T follicular helper cell (primary cell): ENCODE measurements around the gene KISS1.

Experiments
- DNase-seq: peaks from one replicate; pipeline ENCODE4 v3.0.0-alpha.2; 2020; ENCODE audit warnings: low read depth

The KISS1 gene

DNA sequence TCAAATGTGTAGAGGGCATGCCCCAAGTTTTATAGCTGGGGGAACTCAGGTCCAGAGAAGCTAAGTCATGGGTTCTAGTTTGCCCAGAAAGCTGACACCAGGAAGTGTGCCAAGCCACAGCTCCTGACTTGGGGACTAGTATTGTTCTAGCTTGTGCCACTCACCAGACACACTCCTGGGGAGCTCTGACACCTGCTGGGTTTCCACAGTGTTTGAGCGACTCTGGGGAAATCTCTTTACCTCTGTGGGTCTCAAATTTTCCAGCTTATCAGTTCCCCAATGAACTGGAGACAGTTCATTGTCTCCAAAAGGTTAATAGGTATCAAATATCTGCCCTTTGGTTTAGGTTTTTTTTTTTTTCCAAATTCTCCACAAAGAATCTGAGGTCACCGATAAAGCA, 4.2 kb downstream of the KISS1 start:
- DNase-seq = no peak

- no peak for DNase-seq
Observed at GRCh38 chr1:204191456-204191855, 4.8 kb downstream of the KISS1 start.

GRCh38 chr1:204190212-204191211, 5.8 kb downstream of the KISS1 start:
- DNase-seq = no peak

DNA sequence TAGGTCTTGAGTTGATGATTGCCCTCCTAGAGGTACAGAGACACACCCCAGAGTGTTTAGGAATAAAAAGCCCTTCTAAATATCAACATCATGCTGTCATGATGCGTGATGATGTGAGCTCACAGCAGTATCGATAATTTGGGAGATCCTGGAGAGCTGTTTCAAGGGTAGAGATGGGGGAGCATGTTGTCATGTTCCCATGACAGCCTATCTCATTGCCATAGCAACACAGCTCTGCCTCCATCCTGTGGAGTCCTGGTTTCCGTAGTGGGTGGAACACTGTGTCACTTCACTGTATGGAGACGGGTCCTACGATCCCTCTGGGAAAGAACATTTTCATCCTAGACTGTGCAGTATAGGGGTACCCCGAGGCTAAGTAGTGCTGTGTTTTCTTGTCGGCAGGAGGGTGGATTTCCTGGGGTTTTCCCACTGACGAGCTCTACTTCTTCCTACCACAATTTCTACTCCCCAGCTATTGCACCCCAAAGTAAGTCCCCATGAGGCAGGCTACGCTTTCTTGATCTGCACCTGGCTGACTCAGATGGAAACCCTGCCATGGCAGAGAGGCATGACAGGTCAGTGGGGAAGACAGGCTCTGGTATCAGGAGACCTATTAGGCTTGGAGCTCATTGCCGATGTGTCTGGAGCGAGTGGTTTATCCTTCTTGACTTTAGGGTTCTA, 7.2 kb downstream of the KISS1 start:
- DNase-seq = no peak

GRCh38 chr1:204186597-204186996, 9.7 kb downstream of the KISS1 start:
- DNase-seq = no peak

DNA sequence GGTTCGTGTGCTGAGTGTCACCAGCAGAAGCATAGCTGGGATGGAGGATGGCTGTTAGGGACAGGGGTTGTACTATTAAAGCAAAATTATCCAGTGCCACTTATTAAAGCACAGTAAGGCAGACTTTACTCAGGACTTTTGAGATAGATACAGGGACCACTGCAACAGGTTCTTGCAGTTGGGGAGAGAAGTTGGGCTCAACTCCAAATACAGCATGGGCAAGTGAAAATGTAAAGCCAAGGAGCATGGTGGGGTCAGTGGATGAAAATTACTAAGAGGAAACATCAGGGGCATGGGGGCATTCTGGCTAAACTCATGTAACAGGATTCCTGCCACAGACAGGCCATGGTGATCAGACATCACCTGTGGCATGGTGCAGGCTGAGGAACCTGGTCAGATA, 15.2 kb downstream of the KISS1 start:
- DNase-seq = no peak

- no peak for DNase-seq
Observed at GRCh38 chr1:204180133-204180532, 16.2 kb downstream of the KISS1 start.

- no peak for DNase-seq
Observed at GRCh38 chr1:204178487-204179281, 17.6 kb downstream of the KISS1 start.

DNA sequence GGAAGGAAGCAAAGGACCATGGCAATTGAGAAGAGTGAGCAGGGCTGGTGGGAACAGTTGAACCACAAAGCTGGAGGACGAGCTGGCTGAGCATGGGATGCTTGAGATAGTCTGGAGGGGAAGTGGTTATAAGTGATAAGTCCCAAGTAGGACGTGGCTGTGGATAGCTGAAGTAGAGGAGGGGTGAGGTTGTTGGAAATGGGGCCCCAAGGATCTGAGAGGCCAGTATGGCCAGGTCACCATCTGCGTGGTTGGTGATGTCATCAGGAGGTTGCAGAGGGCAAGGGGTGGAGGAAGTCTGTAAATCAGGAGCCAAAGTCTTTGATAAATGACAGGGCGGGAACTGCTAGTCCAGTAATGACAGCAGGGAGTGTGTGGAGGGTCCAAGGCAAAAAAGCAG, 19.2 kb downstream of the KISS1 start:
- no peak for DNase-seq

- DNase-seq = no peak
Observed at GRCh38 chr1:204176049-204176448, 20.2 kb downstream of the KISS1 start.

GRCh38 chr1:204174958-204175357, 21.3 kb downstream of the KISS1 start:
- no peak for DNase-seq

DNA sequence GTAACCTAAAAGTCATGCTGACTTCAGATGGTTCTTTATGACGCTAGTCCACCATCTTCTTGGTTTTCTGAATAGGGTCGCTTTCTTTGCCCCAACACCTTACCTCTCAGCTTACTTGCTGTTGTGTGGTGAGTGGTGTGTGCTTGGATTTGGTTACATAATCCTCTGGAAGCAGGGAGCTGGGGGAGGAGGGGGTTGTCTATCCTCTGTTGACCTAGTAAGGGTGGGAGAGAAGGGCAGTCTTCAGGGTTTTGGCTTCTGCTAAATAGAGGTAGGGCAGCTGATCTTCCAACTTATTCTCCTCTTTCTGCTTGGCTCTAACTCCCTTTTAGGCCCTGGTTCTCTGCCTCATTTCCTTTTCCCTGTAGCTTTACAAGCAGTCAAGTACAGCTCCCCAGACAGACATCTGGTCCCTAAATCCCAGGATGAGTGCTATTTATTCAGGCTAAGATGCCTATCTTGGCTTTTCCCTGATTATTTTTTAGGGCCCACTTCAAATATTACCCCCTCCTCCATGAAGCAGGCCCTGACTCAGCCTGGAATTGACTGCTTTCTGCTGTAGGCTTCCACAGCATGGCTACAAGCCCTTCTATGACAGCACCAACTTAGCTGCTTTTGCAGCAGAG, 23.8 kb downstream of the KISS1 start:
- no peak for DNase-seq

DNA sequence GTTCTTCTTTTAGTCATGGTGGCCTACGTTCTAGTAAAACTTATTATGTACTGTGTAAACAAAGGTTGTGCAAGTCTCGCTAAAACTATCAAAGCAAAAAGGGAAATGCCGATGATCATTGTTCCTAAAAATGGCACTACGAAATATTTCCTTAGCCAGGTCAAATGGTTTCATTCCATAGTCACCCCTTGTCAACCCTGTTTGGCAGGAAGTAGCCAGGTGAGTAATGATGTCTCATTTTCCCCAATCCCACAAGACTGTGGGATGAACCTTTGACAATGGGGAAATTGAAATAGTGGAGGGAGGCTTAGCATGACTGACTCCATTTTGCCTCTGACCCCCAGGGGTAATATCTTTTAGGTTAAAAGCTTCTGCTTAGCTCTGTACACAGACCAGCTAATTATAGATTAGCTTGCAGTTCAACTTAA, 24.5 kb downstream of the KISS1 start:
- no peak for DNase-seq

GRCh38 chr1:204170494-204171155, 25.7 kb downstream of the KISS1 start:
- no peak for DNase-seq

GRCh38 chr1:204169858-204170257, 26.4 kb downstream of the KISS1 start:
- DNase-seq = no peak

- DNase-seq = no peak
Observed at GRCh38 chr1:204167730-204168129, 28.6 kb downstream of the KISS1 start.

DNA sequence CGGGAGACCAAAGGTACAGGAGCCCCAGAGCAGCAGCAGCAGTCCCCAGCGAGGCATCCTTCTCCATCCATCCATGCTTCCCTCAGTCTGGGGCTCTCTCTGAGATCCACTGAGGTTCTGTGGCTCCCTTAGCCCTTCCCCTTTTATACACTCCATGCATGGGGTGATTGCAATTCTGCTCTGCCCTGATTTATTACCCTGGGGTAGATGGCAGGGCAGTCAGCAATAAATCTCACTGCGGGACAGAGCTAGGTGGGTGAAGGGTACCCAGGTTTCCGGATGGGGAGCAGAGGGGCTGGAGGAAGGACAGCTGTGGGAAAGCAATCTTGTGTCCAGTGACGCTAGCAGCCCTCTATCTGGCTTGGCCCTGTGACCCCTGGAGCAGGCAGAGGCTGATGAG, 30.1 kb downstream of the KISS1 start, which contains the start of gene REN:
TSS of gene REN (minus strand) at position 119 of the 400 bp plus-strand sequence. CDS start at position 75, 44 bp downstream.
- no peak for DNase-seq

DNA sequence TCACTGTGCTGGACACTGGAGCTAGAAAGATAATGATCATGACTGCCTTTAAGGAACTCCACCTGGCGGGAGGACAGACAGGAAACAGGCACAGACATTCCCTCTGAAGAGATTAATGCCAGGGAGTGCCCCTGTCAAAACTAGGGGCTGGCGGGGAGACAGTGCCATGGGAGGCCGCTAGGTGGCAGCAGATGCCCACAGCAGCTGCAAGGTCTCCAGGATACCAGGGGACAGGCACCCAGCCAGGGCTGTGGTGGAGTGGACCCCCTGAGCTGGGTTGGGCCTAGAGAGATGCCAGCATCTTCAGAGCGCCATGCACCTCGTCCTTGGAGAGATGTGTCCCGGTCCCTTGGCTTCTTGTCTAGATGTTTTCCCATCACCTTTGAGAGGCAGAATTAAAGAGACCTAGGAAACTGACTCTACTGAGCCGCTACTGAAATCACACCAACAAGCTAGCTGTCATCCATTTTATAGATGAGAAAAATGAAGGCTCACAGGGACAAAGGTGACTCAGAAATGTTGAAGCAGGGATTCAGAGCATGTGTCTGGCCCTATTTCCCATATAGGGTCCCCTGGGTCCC, 33.7 kb downstream of the KISS1 start:
- DNase-seq = peak; percentile 58

DNA sequence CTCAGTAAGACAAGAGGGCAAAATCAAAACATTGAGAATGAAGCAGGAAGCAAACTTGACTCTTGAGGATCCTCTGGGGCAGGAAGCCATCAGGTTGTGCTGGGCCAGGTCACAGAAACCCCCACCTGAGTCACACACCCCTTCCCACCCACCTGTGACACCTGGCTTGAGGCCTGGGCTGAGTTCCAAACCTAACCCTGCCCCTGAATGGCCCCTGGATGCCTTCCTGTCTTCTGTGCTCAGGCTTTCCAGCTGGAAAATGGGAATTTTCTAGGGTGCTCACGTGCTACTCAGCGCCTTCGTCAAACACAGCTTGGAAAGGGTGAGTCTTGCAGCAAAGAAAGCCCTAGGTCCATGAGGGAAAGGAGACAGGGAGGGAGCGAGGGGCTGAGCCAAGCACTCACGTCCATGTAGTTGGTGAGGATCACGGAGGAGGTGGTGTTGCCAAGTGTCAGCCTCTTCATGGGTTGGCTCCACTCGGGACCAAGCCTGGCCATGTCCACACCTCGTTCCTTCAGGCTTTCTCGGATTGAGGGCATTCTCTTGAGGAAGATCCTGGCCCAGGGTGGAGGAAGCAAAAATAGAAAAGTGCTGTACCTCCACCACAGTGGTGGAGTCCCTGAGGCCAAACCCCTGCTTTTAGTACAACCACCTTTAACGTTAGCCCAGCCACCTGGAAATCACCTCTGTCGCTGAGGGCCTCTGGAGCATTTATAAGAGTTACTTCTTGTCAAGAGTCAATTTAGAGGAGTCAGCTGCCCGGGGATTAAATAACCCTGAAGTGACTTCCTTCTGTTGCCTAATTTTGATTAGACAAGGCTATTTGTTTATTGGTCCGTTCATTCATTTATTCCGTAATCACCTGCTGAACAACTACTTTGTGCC, 34.4 kb downstream of the KISS1 start:
- no peak for DNase-seq

DNA sequence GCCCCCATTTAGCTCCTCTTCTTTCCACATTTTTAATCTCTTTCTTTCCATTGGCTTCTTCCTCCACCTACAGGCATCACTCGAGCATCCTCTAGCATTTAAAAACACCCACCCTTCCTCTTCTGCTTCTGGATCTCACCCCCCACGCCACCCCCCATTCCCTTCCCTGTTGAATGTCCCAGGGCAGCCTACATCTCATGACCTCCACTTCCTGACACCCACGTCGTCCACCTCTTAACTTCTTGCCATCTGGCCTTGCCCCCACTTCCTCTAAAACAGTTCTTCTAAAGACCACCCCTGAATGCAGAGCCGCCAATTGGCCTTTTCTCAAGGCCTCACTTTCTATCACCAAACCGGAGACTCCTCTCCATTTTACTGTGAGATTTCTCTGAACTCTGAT, 38.3 kb downstream of the KISS1 start:
- no peak for DNase-seq
